ENCODE measurements around the gene CTPS1.

Gene CTPS1

DNA sequence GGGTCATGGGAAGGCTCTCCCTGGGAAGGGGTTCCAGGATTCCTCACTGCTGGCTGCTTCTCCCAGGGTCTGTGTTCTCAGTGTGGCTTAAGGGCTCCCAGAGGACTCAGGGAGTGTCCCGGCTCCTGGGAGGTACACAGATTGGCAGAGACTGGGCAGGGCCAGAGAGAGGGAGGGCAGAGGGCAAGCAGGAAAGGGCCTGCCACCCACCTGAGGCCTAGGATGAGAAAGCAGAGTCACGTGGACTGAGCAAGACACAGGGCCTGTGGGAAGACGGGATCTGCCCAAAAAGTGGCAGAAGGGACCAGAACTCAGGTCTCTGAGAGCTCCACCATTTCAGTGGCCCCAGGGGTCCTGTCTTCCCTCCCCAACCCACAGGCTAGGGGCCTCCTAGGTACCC is 41.2 kb downstream of the CTPS1 start:
- no peak for DNase-seq (ENCODE audit: low read depth in 1 of 2, low spot score in 1 of 2)
- Histone ChIP-seq H3K27me3 (ENCODE audit: insufficient read depth, poor library complexity, severe bottlenecking) (no peaks in the 10 kb centered on the region), H3K27ac (replicated peaks) (no peak overlapping the region), H3K4me3 (replicated peaks; ENCODE audit: insufficient read depth, low read length) (no peak overlapping the region)
- no peak for TF ChIP-seq SPI1 (IDR thresholded peaks at IDR 0.05; ENCODE audit: borderline replicate concordance, low read depth)
- TF ChIP-seq POLR2AphosphoS5 (IDR thresholded peaks at IDR 0.05; ENCODE audit: low read depth): no peak; the same call in 1 of the 2 replicates
- TF ChIP-seq, protein P1, sequence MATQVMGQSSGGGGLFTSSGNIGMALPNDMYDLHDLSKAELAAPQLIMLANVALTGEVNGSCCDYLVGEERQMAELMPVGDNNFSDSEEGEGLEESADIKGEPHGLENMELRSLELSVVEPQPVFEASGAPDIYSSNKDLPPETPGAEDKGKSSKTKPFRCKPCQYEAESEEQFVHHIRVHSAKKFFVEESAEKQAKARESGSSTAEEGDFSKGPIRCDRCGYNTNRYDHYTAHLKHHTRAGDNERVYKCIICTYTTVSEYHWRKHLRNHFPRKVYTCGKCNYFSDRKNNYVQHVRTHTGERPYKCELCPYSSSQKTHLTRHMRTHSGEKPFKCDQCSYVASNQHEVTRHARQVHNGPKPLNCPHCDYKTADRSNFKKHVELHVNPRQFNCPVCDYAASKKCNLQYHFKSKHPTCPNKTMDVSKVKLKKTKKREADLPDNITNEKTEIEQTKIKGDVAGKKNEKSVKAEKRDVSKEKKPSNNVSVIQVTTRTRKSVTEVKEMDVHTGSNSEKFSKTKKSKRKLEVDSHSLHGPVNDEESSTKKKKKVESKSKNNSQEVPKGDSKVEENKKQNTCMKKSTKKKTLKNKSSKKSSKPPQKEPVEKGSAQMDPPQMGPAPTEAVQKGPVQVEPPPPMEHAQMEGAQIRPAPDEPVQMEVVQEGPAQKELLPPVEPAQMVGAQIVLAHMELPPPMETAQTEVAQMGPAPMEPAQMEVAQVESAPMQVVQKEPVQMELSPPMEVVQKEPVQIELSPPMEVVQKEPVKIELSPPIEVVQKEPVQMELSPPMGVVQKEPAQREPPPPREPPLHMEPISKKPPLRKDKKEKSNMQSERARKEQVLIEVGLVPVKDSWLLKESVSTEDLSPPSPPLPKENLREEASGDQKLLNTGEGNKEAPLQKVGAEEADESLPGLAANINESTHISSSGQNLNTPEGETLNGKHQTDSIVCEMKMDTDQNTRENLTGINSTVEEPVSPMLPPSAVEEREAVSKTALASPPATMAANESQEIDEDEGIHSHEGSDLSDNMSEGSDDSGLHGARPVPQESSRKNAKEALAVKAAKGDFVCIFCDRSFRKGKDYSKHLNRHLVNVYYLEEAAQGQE (IDR thresholded peaks at IDR 0.05; ENCODE audit: insufficient replicate concordance, low read depth): no peak
- TF ChIP-seq, protein P2, sequence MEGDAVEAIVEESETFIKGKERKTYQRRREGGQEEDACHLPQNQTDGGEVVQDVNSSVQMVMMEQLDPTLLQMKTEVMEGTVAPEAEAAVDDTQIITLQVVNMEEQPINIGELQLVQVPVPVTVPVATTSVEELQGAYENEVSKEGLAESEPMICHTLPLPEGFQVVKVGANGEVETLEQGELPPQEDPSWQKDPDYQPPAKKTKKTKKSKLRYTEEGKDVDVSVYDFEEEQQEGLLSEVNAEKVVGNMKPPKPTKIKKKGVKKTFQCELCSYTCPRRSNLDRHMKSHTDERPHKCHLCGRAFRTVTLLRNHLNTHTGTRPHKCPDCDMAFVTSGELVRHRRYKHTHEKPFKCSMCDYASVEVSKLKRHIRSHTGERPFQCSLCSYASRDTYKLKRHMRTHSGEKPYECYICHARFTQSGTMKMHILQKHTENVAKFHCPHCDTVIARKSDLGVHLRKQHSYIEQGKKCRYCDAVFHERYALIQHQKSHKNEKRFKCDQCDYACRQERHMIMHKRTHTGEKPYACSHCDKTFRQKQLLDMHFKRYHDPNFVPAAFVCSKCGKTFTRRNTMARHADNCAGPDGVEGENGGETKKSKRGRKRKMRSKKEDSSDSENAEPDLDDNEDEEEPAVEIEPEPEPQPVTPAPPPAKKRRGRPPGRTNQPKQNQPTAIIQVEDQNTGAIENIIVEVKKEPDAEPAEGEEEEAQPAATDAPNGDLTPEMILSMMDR (IDR thresholded peaks at IDR 0.05; ENCODE audit: insufficient read depth, low read length): no peak
- no peak for TF ChIP-seq GABPA (IDR thresholded peaks at IDR 0.05; ENCODE audit: low read depth)

DNA sequence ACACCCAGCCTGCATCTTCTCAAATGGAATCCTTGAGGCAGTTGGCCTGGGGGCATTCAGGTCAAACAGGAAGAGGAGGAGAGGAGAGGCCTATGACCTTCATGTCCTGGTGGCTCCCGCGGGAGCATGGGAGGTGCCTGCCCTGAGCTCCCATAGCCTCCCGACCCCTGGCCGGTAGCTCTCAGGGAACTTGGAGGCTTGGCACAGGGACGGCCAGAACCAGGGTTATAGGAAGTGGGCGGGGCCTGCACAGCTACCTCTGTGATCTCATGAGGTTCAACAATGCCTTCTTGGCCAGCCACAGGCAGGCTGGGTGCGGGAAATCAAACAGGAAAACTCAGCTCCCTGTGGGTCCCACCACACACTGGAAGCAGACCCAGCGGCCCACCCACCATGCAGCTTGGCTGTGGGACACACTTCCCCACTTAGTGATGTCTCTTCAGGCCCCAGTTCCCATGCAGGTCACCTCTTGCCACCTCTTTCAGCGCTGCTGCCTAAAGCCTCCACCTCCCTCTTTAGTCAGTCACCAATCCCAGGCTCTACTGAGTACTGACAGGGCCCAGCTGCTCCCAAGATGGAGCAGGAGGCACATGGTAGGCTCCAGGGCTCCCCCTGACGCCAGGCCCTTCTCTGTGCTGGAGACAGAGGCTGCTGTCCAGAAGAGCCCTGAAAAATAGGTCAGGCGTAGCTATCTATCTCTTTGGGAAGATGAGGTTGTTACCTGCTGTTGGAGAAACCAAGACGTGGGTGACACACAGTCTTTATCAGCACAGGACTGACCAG is 42.2 kb downstream of the CTPS1 start, which contains the start of gene SLFNL1:
TSS of gene SLFNL1 (minus strand) at position 200 of the 783 bp plus-strand sequence. CDS start 1,065 bp downstream, outside the sequence.
- no peak for DNase-seq (ENCODE audit: low read depth in 1 of 2, low spot score in 1 of 2)
- H3K4me3 ChIP-seq (replicated peaks; ENCODE audit: insufficient read depth, low read length): no peak within 1 kb of the TSS
- no peaks in the 10 kb centered on the region for H3K27me3 ChIP-seq (ENCODE audit: insufficient read depth, poor library complexity, severe bottlenecking)
- TF ChIP-seq GABPA (IDR thresholded peaks at IDR 0.05; ENCODE audit: low read depth): no peak
- TF ChIP-seq POLR2AphosphoS5 (IDR thresholded peaks at IDR 0.05; ENCODE audit: low read depth): peak; percentile 15; the same call in 1 of the 2 replicates
- H3K27ac ChIP-seq (replicated peaks): no peak within 1 kb of the TSS

DNA sequence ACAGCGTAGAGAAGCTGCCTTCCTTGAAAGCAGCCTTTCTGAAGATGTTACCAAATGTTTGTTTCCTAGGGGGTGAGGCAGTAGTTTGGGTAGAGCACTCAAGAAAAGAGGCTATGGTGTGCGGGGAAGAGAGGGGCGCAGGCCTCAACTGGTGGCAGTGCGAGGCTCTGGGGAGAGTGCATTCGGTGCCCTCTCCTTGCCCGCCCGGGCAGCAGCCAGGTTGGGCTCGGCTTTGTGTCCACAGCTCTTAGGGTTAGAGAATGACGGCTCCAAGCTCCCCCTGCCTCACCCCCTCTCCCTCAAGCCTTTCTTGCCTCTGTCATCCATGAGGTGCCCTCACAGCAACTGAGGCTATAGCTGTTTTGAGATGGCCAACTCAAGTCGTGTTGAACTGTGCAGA is 42.9 kb downstream of the CTPS1 start:
- H3K4me3 ChIP-seq (replicated peaks; ENCODE audit: insufficient read depth, low read length): no peak overlapping the region
- H3K27ac ChIP-seq (replicated peaks): no peak overlapping the region
- TF ChIP-seq POLR2AphosphoS5 (IDR thresholded peaks at IDR 0.05; ENCODE audit: low read depth): no peak
- no peak for TF ChIP-seq SPI1 (IDR thresholded peaks at IDR 0.05; ENCODE audit: borderline replicate concordance, low read depth)
- TF ChIP-seq, protein P1 (IDR thresholded peaks at IDR 0.05; ENCODE audit: insufficient replicate concordance, low read depth): no peak
- no peak for TF ChIP-seq GABPA (IDR thresholded peaks at IDR 0.05; ENCODE audit: low read depth)
- TF ChIP-seq, protein P2 (IDR thresholded peaks at IDR 0.05; ENCODE audit: insufficient read depth, low read length): no peak
- no peak for DNase-seq (ENCODE audit: low read depth in 1 of 2, low spot score in 1 of 2)
- H3K27me3 ChIP-seq (ENCODE audit: insufficient read depth, poor library complexity, severe bottlenecking): no peaks in the 10 kb centered on the region

DNA sequence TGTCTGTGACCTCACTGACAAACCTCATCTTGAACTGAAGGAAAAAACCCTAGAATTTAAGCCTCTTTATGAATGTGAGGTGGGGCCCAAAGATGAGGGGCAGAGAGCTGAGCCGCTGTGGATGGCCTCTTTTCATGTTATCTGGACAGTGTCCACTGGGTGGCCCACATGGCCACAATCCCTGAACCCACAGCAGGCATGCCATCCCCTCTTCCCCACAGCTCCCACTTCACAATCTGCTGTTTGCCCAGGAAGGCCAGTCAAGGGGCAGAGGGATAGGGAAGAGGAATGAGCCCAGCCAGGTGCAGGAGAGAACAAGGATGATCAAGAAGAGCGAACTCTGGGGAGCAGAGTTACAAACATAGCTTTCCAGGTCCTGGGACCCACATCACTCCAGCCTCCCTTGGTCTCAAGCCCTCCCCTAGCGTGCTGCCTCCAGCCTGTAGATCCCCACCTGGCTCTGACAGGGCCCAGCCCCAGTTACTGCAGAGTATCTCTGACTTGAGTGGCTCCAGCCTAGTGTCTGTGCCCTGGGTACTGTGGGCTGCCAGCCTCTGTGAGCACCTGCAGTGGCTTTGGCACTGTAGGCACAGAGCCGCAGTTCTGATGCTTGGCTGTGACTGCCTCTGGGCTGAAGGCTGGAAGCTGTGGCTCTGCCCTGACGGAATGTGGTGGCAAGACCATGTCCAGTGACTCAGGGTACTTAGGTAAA is 43.9 kb downstream of the CTPS1 start:
- TF ChIP-seq GABPA (IDR thresholded peaks at IDR 0.05; ENCODE audit: low read depth) (no peak), POLR2AphosphoS5 (IDR thresholded peaks at IDR 0.05; ENCODE audit: low read depth) (peak; percentile 19)
- TF ChIP-seq, protein P2 (IDR thresholded peaks at IDR 0.05; ENCODE audit: insufficient read depth, low read length): no peak
- TF ChIP-seq, protein P1 (IDR thresholded peaks at IDR 0.05; ENCODE audit: insufficient replicate concordance, low read depth): no peak
- DNase-seq (ENCODE audit: low read depth in 1 of 2, low spot score in 1 of 2): no peak
- H3K4me3 ChIP-seq (replicated peaks; ENCODE audit: insufficient read depth, low read length): no peak overlapping the region
- H3K27me3 ChIP-seq (ENCODE audit: insufficient read depth, poor library complexity, severe bottlenecking): no peaks in the 10 kb centered on the region
- H3K27ac ChIP-seq (replicated peaks): no peak overlapping the region

All from HL-60 (cell line).